Vagina (tissue), 2 donors: ENCODE data around the gene ANO2.

Source experiments
- POLR2A ChIP-seq, 2 donors: fragments of 450-650 bp; IDR thresholded peaks; one replicate each; pipeline ENCODE4 v1.6.1; 2017; ENCODE audit warnings: antibody characterized with exemption in 2 of 2, mild to moderate bottlenecking in 2 of 2, moderate library complexity in 2 of 2
- POLR2AphosphoS5 ChIP-seq, 2 donors: sonication (generic); formaldehyde crosslinking; IDR thresholded peaks; one replicate each; pipeline ENCODE4 v1.9.0; 2017; ENCODE audit warnings: antibody characterized with exemption in 2 of 2, mild to moderate bottlenecking in 2 of 2, low read depth in 1 of 2; ENCODE audit not compliant: insufficient read depth in 1 of 2
- TF ChIP-seq, protein P1 (sequence below), 3 experiments: fragments of 450-650 bp in 2 of 3; fragments of 200-600 bp in 1 of 3; sonication (generic) in 1 of 3; IDR thresholded peaks; one replicate each; pipeline ENCODE4 v1.5.1; 2017 to 2019; ENCODE audit warnings: antibody characterized with exemption in 3 of 3, mild to moderate bottlenecking in 2 of 3, moderate library complexity in 2 of 3

DNA sequence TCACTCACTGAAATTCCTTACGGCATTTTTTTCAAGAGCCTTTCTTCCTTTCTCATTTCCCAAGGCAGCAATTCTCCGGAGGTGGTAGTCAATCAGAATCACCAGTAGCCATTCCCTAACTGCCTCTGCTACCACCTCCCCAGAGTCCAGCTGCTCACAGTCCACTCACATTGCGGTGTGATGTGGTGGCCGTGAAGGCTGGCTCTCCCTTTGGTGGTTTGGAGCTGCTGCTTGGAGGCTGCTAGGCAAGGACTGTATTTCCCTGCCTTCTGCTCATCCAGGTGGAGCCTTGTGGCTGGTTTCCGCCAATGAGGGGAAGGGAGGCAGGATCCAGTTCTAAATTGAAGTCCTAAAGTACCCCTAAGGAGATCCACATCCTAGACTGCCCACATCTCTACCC, 222.0 kb downstream of the ANO2 start:
- TF ChIP-seq, protein P1, sequence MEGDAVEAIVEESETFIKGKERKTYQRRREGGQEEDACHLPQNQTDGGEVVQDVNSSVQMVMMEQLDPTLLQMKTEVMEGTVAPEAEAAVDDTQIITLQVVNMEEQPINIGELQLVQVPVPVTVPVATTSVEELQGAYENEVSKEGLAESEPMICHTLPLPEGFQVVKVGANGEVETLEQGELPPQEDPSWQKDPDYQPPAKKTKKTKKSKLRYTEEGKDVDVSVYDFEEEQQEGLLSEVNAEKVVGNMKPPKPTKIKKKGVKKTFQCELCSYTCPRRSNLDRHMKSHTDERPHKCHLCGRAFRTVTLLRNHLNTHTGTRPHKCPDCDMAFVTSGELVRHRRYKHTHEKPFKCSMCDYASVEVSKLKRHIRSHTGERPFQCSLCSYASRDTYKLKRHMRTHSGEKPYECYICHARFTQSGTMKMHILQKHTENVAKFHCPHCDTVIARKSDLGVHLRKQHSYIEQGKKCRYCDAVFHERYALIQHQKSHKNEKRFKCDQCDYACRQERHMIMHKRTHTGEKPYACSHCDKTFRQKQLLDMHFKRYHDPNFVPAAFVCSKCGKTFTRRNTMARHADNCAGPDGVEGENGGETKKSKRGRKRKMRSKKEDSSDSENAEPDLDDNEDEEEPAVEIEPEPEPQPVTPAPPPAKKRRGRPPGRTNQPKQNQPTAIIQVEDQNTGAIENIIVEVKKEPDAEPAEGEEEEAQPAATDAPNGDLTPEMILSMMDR (IDR thresholded peaks at IDR 0.05): no peak
- TF ChIP-seq POLR2A (IDR thresholded peaks at IDR 0.05): no peak
- no peak for TF ChIP-seq POLR2AphosphoS5 (IDR thresholded peaks at IDR 0.05; ENCODE audit: insufficient read depth in 1 of 2, low read depth in 1 of 2)
